ENCODE results near the gene RASSF1. TPM values are rescaled to one million over a fixed set of nuclear protein-coding genes. Genes with fewer than 3 reads are reported as not detected.

Gene RASSF1
- total RNA-seq, 1 experiment from 2014 or later: 29.6 TPM

- Histone ChIP-seq H3K9me2 (ENCODE audit: insufficient read depth) (no peaks in the 10 kb centered on the region), H3K36me3 (ENCODE audit: control insufficient read depth in 1 of 2, insufficient read depth in 2 of 2, low read length in 2 of 2) (peaks cover 23 to 45% of the 10 kb centered on the region in 2 experiments), H3K27me3 (ENCODE audit: insufficient read depth, low read length) (no peaks in the 10 kb centered on the region), H2AFZ (ENCODE audit: low read depth, low read length, poor library complexity, severe bottlenecking) (no peak overlapping the region), H3K27ac (ENCODE audit: low read depth, low read length) (no peak overlapping the region), H3K79me2 (ENCODE audit: insufficient read depth, low read length) (peaks cover 42% of the 10 kb centered on the region), H3K9ac (ENCODE audit: low read length) (no peak overlapping the region), H3K4me3 (replicated peaks in 1 of 2; ENCODE audit: low read depth in 1 of 2, low read length in 2 of 2) (no peak overlapping the region), H3K4me1 (ENCODE audit: control insufficient read depth in 1 of 2, insufficient read depth in 2 of 2, low read length in 2 of 2) (peaks cover 11 to 17% of the 10 kb centered on the region in 2 experiments), H4K20me1 (ENCODE audit: insufficient read depth) (no peaks in the 10 kb centered on the region), H3K9me3 (ENCODE audit: control insufficient read depth in 1 of 2, insufficient read depth in 1 of 2, low read depth in 1 of 2, low read length in 2 of 2) (no peaks in the 10 kb centered on the region), H3K4me2 (ENCODE audit: low read length) (no peak overlapping the region)
- CTCF ChIA-PET: no interaction called here
- ATAC-seq (no peak), DNase-seq (ENCODE audit: low read depth, low spot score) (no peak)
- POLR2A ChIA-PET: interaction anchor here (1.2 kb wide), 1 partner anchor 55 kb away, joined by 3 read pairs; no protein-coding TSS in a partner anchor
- RAD21 ChIA-PET (ENCODE audit: low non-redundant PET in 1 of 2, low total read pairs in 2 of 2, uncharacterized antibody in 2 of 2, unreplicated experiment in 2 of 2): no interaction called here
- no TSS peak for BruUV-seq (replicated peaks)
- TF ChIP-seq CBX3 (IDR thresholded peaks at IDR 0.05; ENCODE audit: low read depth) (no peak), CEBPB (IDR thresholded peaks at IDR 0.05; ENCODE audit: low read depth) (no peak), ZBTB33 (IDR thresholded peaks at IDR 0.05; ENCODE audit: extremely low read depth, insufficient replicate concordance, low read length) (no peak), EZH2 (IDR thresholded peaks at IDR 0.05) (no peak), ATF3 (IDR thresholded peaks at IDR 0.05) (no peak), JUND (IDR thresholded peaks at IDR 0.05) (no peak), EZH2phosphoT487 (IDR thresholded peaks at IDR 0.05; ENCODE audit: borderline replicate concordance) (no peak), POLR2A (IDR thresholded peaks at IDR 0.05; ENCODE audit: borderline replicate concordance, extremely low read depth, insufficient read depth, insufficient read length) (no peak), TCF7L2 (IDR thresholded peaks at IDR 0.05; ENCODE audit: borderline replicate concordance, extremely low read depth, insufficient read depth, insufficient read length) (no peak), CTCF (IDR thresholded peaks at IDR 0.05 in 2 of 3, conservative IDR thresholded peaks at IDR 0.05 in 1 of 3; ENCODE audit: borderline replicate concordance in 1 of 3, insufficient read depth in 1 of 3, low read depth in 2 of 3, low read length in 2 of 3) (no peak), REST (IDR thresholded peaks at IDR 0.05; ENCODE audit: low read depth) (no peak), SP1 (IDR thresholded peaks at IDR 0.05; ENCODE audit: low read depth) (no peak)
- intact Hi-C loops (cut with micrococcal nuclease): no loop called here
Observed at GRCh38 chr3:50288387-50289007, 52.1 kb downstream of the RASSF1 start.
